A549 (cell line): ENCODE data around the gene MAST2.
"Not testable (repeated sequence)": the region's sequence is repeated elsewhere in the genome, so short reads cannot be mapped to it uniquely, and the experiment has no call there.

Experiments
- CTCF ChIP-seq: fragments of >200 bp; sonication (Bioruptor Twin); formaldehyde crosslinking; IDR thresholded peaks from 3 replicates; pipeline ENCODE4 v1.5.1; 2016
- ZC3H11A ChIP-seq: fragments of 450-650 bp; IDR thresholded peaks from 2 replicates; pipeline ENCODE4 v1.6.1; 2014; ENCODE audit warnings: antibody characterized with exemption, mild to moderate bottlenecking
- ZFP36 ChIP-seq: fragments of 450-650 bp; IDR thresholded peaks from 2 replicates; pipeline ENCODE4 v1.6.1; 2014; ENCODE audit warnings: borderline replicate concordance; ENCODE audit not compliant: partially characterized antibody

- TF ChIP-seq CTCF, ZC3H11A, ZFP36: not testable (repeated sequence)
Observed at GRCh38 chr1:45836861-45837260, 33.4 kb downstream of the MAST2 start.
